Fibroblast of skin of right quadriceps (primary cell): ENCODE results near the gene ZNF629.

Experiments
- DNase-seq: peaks from one replicate; pipeline ENCODE4 v3.0.0-alpha.2; 2013

The ZNF629 gene

GRCh38 chr16:30746638-30747175 is 40.3 kb downstream of the ZNF629 start:
- DNase-seq: no peak

- no peak for DNase-seq
Measured at GRCh38 chr16:30745082-30745481, 41.9 kb downstream of the ZNF629 start.

GRCh38 chr16:30744183-30744582 is 42.8 kb downstream of the ZNF629 start:
- DNase-seq: no peak

GRCh38 chr16:30743716-30744115 is 43.3 kb downstream of the ZNF629 start:
- no peak for DNase-seq

GRCh38 chr16:30741461-30741914 is 45.5 kb downstream of the ZNF629 start:
- peak; percentile 80 for DNase-seq

- peak; percentile 35 for DNase-seq
Measured at GRCh38 chr16:30740364-30741251, 46.4 kb downstream of the ZNF629 start.

- no peak for DNase-seq
Measured at GRCh38 chr16:30738984-30739951, 47.7 kb downstream of the ZNF629 start.

GRCh38 chr16:30737794-30738648 is 49.0 kb downstream of the ZNF629 start:
- no peak for DNase-seq

GRCh38 chr16:30736995-30737793 is 49.8 kb downstream of the ZNF629 start:
- DNase-seq: no peak

- DNase-seq: no peak
Measured at GRCh38 chr16:30731411-30731810, 55.6 kb downstream of the ZNF629 start.

- no peak for DNase-seq
Measured at GRCh38 chr16:30728899-30729672, 57.9 kb downstream of the ZNF629 start.
